GM19351 (cell line): ENCODE results near the gene TMEM190.

ENCODE experiments used
- ATAC-seq: cut with Tn5 transposase; IDR thresholded peaks from one replicate; pipeline ENCODE4 v1.9.1; 2021; ENCODE audit warnings: mild to moderate bottlenecking, moderate library complexity; ENCODE audit not compliant: unreplicated experiment

The TMEM190 gene

GRCh38 chr19:55369653-55370304, 6.8 kb upstream of the TMEM190 start:
- no peak for ATAC-seq

GRCh38 chr19:55370305-55370988, 6.2 kb upstream of the TMEM190 start, which contains the start of gene IL11:
TSS of gene IL11 (minus strand) at chr19:55370463. CDS start at chr19:55370310, 153 bp downstream.
- ATAC-seq = no peak

- no peak for ATAC-seq
These were observed 4.1 kb upstream of the TMEM190 start for GRCh38 chr19:55372316-55373081.

GRCh38 chr19:55373306-55373992, 3.2 kb upstream of the TMEM190 start:
- no peak for ATAC-seq

- no peak for ATAC-seq
These were observed 2.5 kb upstream of the TMEM190 start for GRCh38 chr19:55373993-55374757.

GRCh38 chr19:55377356-55378131, 918 bp downstream of the TMEM190 start:
- no peak for ATAC-seq

DNA sequence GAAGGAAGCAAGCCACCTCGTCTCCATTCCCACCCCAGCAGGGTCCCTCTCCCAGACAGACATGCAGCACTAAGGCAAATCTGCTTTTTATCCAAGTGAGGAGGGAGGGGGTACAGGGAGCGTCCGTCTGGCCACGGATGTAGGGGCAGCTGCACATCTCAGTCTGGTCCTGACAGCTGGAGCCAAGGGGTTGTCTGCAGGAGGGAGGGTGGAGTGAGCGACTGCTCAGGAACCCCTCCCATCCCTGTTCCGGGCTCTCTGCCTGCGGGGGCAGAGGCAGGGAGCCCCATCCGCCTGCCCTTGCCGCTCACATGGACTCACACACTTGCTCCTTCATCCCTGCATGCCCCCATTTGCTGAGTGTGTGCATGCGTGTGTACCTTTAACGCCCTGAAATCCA, 2.5 kb downstream of the TMEM190 start:
- ATAC-seq = no peak

DNA sequence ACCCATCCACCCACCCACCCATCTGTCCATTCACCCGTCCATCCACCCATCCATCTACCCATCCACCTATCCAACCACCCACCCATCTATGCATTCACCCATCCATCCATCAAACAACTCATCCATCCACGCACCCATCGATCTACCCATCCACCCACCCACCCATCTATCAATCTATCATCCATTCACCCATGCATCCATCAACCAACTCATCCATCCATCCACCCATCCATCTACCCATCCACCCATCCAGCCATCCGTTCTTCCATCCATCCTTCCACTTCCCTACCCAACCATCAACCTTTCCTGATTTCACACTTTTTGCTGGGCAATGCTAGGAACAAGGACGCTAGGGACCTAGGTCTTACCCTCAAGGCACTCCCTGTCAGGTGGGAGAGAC, 5.4 kb downstream of the TMEM190 start:
- no peak for ATAC-seq

DNA sequence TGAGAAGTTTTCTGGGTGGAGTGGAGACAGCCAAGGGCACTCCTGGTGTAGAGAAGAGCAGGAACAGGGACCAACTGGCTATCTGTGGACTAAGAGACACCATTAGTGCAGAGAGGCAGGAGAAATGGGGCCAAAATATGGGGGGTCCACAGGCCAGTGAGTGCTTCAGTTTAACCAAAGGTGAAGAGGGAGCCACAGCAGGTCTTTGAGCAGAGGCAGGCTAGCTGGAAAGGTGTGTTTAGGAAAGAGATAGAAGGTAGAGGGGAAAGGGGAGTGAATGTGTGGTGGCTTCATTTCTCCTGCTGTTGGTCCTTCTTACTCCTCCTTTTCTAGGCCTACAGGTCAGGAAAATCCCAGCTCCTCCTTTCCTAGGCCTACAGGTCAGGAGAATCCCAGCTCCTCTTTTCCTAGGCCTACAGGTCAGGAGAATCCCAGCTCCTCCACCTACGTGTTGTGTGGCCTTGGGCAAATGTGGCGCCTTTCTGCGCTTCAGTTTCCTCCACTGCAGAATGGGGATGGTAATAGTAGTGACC, 6.0 kb downstream of the TMEM190 start:
- ATAC-seq = no peak

DNA sequence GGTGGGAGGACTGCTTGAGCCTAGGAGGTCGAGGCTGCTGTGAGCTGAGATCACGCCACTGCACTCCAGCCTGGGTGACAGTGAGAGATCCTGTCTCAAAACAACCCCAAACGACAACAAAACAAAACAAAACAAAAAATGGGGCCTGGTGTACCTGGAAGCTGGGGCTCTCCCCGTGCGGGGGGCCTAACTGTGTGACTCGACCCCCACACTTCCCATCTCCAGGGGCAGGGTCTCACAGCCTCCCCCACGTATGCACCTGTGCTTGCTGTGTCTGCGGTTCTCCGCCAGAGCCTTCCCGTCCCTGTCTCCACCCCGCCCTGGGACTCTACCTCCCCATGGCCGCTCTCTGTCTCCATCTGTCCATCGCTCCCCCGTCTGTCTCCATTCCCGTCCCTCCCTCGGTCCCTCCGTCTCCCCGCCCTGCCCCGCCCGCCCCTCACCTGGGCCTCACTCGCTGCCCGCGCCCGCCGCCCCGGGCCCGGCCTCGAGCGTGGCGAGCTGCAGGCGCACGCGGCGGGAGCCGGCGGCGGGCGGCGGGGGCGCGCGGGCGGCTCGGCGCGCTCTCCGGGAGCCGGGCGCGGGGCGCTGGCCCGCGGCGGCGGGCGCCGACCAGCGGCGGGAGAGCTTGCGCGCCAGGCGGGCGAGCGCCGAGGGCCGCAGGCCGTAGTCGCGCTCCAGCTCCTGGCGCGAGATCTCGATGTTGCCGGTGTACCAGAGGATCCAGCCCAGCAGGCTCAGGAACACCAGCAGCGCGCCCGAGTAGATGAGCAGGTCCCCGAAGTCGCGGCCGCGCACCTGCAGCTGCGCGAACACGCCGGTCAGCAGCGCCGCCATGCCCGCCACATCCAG, 6.9 kb downstream of the TMEM190 start:
- peak; percentile 31 for ATAC-seq

DNA sequence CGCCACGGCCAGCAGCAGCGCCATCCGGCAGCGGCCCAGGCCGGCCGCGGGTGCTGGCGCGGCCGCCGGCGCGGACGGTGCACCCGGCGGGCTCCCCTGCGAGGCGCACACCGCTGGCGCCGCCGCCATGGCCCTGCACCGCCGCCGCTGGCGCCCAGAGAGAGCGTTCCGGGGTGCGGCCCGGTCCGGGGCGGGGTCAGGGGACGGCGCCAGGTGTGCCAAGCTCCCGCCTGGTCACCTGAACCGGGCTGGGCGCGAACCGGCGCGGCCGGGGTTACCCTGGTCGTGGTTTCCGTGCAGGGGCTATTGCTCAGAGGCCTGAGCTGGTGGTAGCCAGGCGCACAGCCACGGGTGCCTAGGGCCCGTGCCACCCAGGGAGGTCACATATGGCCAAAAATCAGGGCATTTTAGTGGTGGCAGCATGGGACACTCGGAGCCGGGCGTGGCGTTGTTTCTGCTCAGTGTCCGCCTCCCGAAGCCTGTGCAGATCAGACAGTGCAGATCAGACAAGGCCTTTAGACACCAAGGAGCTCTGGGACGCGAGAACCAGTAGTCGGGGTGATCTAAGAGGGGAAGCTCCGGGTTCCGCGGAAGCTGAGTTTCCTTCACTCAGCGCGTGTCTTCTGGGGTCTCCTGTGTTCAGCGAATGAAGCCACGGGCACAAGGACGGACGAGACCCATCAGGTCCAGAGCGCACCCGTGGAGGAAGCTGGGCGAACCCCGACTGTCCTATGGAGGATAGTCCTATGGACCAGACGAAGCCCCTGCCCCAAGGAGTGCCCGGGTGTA, 7.7 kb downstream of the TMEM190 start, which contains the start of gene TMEM238:
TMEM238 (minus strand) TSS at position 162 of the 789 bp plus-strand sequence; CDS start at position 129, 33 bp downstream.
- peak; percentile 17 for ATAC-seq

DNA sequence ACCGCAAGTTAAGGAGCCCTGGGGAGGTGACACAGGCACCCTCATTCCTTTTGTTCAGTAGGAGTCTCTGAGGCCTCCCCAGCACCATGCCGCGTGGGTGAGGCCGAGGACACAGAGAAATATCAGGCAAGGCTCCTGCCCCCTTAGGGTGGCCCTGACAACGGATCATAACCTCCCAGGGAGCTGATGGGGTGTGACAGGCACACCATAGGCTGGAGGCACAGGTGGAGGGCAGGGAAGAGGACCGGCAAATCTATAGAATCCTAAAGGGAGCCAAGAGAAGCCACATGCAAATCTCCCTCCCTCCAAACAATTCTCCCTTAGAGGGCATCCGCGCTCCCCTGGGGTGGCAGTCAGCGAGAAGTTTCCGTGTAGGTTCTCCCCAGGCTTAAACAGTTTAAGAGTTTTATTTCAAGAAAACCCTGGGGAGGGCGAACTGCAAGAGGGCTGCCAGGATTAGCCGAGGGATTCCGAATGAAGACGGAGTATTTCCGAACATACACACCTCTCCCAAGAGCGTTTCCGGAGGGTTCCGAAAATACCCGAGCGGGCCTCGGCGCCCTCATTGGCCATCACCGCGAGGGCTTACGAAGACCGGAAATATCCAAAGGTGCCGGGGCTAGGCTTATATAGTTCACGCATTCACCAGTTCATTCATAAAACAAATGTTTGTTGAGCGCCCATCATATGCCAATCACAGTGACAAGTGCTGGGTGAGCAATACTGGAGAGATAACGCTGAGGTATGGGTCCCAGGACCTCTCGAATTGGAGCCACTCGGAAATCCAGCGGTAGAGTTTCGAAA, 8.5 kb downstream of the TMEM190 start:
- ATAC-seq = peak; percentile 41

- ATAC-seq = peak; percentile 63
These were observed 9.3 kb downstream of the TMEM190 start, which contains the start of gene RPL28 for GRCh38 chr19:55385724-55386492. TSS of gene RPL28 (plus strand) at chr19:55385932. CDS start at chr19:55386358, 426 bp downstream.

DNA sequence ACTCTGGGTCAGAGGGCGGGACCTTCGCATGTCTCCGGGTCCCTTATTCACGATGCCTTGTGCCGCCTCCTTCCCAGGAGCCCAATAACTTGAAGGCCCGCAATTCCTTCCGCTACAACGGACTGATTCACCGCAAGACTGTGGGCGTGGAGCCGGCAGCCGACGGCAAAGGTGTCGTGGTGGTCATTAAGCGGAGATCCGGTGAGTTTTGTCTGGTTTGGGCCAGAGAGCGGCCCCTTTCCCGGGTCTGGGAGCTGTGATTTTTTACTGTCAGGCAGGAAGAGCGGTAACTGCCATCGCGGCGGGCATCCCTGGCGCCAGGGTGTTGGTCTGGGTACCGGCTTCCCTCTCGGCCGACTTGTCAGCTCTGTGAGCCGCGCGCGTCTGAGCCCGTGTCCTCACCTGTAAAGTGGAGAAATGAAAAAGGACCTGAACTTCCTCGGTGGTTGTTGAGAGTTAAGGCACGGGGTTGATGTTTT, 9.9 kb downstream of the TMEM190 start:
- no peak for ATAC-seq

DNA sequence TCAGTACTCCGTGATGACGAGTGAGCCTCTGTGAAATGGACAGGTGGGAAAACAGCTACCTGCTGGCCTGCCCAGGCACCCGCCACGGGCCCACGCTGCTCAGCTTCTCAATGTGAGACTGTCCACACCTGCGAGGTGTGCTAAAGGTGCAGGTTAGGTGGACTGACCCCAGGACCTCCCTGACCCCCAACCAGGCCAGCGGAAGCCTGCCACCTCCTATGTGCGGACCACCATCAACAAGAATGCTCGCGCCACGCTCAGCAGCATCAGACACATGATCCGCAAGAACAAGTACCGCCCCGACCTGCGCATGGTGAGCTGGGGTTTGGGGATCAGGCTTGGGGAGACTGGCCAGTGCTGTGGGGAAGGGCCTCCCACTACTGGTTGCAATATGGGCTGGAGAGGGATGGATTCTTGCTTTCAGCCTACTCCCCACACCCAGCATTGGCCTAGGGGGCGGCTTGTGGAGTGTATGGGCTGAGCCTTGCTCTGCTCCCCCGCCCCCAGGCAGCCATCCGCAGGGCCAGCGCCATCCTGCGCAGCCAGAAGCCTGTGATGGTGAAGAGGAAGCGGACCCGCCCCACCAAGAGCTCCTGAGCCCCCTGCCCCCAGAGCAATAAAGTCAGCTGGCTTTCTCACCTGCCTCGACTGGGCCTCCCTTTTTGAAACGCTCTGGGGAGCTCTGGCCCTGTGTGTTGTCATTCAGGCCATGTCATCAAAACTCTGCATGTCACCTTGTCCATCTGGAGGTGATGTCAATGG, 11.3 kb downstream of the TMEM190 start:
- no peak for ATAC-seq
